Amniotic stem cell (primary cell): Measurements from ENCODE around the gene SLC9A9.
A peak's percentile ranks its signal among the peaks of the same experiment; 100 is the strongest.

ENCODE experiments used
- DNase-seq: peaks from one replicate; lab custom pipeline; 2025; lab: John Stamatoyannopoulos, UW

The SLC9A9 gene

DNA sequence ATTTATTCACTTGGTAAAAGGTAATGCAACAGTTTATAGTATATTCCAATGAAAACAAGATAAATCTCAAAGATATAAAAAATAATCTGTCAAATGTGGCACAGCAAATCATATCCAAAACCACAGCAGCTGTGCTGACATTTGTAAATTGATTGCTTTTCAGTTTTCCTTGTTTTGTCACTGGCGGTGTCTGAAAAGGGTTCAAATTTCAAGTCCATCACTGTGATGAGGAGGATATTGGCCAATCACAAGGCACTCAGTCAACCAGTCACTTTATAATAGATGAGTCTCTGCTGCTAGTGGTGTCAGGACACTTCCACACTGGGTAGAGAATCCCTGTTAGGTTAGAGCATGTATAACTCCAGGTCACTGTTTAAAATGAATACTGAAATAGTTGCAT, 154.8 kb downstream of the SLC9A9 start:
- no peak for DNase-seq

DNA sequence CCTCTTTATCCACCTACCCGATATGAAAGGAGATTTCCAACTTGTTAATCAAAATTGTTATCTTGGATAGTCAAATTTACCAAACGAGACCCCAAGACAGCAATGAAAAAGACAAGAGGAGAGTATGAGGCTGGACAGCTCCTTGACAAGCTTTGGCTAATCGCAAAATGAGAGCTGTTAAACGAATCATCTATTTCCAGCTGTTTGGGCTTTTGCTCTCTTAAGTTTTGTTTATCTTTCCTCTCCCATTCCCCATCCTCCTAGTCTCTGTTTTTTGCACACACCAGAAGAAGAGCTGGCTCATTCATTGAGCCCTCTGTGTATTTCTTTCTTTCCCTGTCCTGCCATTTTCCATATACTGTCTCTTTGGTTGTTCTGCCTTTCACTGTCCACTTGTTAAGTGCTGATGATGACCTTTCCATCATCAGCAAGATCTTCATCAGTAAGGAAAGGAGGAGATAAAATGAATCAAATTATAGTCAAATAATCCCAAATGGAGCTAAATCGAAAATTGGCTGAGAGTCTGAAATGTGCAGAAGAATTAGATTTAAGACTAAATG, 161.6 kb downstream of the SLC9A9 start:
- DNase-seq, result no peak

DNA sequence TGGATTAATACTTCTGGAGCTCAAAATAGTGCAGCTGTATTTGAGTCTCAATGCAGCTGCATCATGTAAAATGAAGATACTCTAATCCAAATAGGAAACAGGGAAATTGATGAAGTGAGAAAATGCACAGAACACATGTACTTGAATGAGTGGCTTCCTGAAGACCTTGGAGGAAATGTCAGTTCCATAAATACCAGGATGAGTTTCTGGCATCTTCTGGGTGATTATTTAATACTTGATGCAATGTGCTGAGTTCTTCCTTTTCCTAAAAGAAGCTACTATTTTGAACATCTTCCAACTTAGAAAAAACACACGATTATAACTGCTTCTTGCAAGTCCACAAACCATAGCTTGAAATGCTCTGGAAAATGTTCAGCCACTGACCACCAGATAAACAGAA, 162.8 kb downstream of the SLC9A9 start:
- DNase-seq, result no peak

DNA sequence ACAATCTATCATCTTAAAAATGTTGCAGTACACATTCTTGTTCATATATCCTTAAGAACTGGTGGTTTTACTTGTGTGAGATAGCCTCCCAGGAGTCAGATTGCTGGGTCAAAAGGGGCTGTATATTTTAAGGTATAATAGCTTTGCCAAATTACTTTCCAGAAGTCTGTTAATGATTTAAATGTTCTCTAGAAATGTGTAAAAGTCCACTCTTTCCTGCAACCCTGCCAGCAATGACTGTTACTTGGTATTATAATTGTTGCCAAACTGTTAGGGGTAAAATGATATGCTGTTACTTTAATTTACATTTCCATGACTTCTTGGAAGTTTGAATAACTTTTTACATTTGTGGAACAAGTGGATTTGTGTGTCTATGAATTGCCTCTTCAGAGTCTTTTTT, 170.8 kb downstream of the SLC9A9 start:
- DNase-seq, result no peak

DNA sequence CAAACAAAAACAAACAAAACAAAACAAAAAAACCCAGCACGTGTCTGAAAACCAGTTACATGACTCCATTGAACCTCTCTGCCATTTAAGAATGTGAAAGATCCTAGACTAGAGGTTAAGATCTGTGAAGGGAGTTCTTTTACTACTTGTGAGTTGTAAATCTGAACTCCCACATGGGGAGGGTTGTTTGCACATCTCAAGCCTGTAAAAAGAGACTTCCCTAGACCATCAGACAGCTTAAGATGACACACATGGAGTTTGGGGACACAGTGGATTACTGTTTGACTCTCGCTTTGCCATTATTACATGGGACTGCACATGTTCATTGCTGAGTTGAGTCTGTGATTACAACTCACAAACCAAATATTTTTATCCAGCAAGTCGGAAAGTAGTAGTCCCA, 171.5 kb downstream of the SLC9A9 start:
- no peak for DNase-seq

DNA sequence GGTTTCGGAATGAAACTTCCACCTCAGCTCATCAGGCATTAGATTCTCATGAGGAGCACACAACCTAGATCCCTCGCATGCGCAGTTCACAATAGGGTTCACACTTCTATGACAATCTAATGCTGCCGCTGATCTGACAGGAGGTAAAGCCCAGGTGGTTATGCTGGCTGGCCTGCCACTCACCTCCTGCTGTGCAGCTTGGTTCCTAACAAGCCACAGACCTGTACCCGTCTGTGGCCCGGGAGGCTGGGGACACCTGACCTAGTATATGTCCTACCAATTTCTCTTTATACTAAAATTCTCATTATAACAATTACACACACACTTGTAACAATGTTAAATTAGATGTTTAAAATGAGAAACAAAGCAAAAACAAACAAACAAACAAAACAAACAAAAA, 172.2 kb downstream of the SLC9A9 start:
- DNase-seq, result no peak

DNA sequence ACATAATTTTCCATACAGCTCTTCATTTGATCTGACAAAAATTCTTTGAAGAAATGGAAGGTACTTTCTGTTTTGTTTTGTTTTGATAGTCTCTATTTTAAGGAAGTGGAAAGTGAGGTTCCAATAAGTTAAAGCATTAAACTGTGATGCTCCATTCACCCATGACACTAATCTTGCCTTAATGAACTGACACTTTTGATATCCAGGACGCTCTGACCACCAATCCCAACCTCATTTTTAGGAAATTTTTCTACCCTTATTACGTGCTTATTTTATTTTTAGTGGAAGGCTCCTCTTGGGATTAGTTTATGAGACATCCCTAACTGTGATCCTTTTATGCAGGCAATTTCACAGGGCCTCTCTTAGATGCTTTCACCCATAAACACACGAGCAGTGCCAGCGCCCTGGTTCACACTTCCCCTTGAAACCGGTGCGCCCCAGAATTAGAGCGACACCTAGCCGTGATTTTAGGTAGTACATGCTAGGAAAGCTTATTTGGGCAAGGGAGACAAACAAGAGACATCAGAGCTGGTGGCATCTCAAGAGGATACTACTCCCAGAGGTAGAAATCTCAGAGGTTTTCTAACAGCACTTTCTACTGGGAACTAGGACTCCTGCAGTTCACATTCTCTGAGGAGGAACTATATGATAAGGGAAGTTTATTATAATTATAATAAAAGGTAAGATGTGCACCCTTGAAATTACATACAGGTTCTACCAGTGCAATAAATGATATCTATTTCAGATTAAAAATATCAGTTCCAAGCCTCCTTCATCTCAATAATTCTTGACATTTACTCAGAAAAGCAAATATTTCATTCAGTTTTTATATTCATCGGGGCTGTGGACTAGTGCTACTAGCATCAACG, 173.9 kb downstream of the SLC9A9 start:
- DNase-seq, result peak; percentile 7

DNA sequence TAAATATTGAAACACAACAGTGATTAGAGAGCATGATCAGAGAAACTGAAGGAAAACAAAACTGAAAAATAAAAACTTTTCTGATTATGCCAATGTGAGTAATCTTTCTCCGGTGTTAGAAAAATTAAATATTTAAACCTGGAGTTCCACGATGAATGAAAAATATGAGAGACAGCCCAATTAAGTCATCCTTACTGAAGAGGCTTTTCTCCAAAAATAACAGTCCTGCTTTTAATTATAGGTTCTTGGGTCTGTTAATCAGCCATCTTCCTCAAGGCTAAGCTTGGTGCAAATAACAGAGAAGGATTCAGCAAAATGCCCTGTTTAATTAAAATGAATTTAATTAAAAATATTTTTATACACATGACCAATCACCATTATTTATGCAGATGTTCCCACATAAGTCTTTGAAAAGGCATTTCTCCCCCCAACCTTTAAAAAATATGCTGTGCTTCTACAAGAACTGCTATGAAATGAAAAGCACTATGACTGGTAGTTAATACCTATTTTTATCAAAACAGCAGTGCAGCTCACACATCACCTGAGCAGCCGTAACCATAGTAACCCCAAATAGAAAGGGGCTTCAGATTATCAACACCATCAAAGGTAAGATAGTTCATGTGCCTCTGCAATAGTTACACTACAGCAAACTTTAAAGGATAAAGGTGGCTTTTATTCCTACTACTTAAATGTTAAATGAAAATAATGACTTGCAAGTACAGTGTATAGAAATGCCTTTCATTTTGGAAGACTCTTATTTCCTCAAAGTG, 175.7 kb downstream of the SLC9A9 start:
- no peak for DNase-seq

DNA sequence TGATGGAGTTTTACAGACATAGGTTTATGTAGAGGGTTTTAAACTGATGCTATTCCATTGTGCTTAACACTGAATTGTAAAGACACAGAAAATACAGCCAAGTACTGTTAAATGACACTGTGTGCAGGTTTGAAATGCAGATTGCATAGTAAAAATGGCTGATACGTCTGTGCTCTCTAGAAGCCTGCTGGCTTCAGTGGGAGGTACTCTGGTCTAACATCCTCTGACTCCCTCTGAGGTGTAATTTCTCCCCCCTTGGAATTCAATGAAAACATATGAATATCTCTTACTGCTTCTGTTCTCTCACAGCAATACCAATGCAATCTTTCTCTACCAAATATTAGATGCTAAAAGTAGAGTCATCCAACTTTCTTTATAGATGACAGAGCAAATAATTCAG, 176.6 kb downstream of the SLC9A9 start:
- DNase-seq, result no peak

DNA sequence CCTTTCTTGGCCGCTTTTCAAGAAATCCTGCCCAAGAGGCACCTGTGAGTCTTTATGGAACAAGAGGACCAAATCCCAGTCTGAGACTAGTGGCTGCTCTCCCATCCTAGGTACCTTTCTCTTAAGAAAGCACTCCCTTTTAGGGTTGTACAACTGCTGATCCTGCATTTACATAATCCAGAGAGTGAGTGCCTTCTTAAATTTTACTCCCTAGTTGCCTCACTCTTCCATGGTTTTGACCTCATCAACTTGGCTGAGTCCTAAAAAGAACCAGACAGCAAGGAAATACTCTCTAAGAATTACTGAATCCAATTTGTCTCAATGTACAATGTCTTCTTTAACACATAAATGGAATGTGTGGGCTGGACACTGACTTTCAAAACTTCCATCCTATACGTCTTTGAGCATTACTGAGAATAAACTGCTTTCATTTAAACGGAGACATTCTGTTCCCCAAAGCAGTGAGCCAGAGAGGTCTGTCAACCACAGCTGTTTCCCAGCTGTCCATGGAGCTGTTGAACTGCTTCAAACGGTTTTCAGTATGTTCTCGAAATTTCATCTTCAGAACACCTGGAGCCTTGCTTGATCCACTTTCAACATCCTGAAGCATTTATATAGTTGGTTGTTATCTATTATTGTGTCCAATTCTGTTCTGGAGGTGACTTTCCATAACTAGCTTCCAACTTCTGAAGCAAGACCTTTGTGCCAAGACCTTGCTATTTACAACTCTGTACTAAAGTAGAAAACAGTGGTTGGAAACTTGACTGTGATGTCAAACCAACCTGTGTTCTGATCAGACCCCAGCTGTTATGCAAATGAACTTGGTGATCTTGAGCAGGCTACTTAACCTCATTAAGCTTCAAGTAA, 179.1 kb downstream of the SLC9A9 start:
- DNase-seq, result no peak

DNA sequence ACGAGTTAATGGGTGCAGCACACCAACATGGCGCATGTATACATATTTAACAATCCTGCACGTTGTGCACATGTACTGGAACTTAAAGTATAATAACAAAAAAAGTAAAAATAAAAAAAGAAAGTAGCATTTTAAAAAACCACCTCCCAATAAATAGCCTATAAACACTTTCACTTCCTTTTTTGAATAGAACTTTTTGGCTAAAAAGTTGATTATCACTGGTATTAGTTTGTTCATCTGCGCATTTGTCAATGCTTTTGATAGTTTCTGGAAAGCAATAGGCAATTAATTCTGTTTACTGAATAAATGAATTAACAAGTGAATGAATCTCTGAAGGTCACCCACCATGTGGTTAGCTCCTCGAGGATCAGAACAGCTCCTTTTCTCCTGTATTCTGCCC, 179.9 kb downstream of the SLC9A9 start:
- no peak for DNase-seq

DNA sequence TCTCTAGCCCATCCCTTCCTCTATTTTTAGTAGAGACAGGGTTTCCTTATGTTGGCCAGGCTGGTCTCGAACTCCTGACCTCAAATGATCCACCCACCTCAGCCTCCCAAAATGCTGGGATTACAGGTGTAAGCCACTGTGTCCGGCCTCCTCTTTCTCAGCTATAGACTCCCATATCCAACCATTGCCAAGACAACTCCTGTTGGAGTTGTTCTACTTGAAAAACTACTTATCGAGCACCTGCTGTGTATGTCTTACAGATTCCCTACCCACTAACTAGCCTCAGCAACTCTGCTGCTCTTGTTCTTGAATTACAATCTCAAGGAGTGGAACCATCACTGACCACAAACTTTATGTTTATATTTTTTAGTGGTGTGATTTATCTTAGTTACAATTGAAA, 186.6 kb downstream of the SLC9A9 start:
- DNase-seq, result no peak

DNA sequence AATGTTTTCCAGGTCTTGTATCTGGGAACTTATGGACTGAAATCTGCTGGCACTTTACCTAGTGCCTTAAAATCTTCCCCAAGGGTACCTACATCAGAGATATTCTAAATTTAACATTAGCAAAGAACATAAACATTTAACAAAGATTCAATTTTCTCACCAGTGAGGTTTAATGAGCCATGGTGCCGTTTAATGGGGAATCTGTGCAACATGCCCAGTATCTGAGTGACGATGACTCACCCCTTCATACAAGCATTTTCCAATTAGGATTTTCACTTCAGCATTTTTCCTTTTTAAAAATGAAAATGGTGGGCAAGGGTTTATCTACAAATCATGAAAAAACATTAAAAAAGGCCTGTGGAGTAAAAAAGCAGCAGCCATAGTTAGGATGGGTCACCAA, 189.4 kb downstream of the SLC9A9 start:
- no peak for DNase-seq

DNA sequence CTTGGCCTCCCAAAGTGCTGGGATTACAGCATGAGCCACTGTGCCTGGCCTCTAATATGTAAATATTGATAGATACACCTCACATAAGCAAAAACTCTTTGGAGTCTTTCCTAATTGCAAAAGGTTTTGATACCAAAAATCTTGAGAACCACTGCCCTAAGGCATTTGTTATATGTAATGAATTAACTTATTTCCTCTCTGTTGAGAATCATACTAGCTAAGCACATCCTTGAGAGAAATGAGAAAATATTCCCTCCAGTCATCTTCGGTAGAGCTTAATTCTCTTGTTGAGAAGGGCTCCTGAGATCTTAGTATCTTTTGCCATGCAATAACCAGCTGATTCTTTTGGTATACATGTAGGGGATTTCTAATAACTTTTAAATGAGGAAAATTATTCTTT, 190.2 kb downstream of the SLC9A9 start:
- no peak for DNase-seq

DNA sequence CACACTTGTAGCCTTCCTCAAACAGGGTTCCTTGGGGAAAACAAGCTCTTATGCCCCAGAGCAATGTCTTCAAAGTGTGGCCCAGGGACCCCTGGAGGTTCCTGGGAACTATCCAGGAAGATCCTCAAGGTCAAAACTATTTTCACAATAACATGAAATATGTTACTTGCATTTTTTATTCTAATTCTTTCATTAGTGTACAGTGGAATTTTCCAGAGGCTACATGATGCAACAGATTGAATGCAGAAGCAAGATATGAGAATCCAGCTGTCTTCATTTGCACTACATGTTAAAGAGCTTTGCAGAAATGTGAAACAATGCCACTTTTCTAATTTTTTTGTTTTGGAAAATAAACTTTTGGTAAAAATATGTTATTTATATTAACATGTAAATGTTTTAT, 190.9 kb downstream of the SLC9A9 start:
- DNase-seq, result no peak

DNA sequence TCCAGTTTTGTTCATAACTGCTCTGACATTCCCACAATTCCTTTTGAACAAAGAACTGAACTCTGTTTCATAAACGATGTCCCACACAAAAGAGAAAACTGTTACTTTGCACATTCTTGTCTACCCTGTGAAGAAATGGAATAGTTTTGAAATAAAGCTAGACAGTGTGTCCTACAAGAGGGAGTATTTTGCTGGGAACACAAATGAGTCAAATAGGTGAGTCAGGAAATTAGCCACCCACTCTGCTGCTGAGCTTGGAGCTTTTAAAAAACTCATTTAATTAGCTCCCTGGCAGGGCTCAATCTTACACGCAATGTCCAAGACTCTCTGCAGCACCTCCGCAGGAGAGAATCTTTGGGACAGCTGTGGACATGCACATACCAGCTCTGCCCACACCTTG, 193.4 kb downstream of the SLC9A9 start:
- no peak for DNase-seq

DNA sequence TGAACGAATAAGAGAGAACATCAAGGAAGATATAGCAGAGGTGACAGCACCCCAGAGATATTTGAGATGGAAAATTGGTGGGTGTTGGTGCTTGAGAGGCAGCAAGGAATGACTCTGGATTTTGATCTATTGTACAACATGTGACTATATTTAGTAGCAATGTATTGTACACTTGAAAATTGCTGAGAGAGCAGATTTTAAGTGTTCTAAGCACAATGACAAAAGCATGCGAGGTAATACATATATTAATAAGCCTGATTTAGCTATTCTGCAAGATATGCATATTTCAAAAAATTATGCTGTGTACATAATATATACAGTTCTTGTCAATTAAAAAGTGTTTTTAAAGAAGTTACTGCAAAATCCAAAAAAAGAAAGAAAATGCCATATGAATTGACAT, 194.3 kb downstream of the SLC9A9 start:
- no peak for DNase-seq

DNA sequence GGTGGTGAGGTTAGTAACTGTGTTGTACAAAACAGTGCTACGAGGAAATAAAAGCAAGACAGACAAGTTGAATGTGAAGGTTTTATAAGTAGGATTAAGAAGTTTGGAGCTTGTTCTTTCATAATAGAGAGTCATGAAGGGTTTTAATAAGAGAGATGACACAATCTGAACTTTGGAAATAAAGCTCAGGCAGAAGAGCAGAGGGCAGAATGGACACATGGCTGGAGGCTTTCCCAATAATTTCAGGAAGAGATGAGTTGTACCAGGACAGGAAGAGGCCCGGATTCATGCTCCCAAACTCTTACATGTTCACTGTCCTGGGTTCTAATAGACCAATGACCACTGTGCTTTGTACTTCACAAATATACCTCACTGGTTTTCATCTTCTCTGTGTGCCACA, 194.8 kb downstream of the SLC9A9 start:
- DNase-seq, result no peak

DNA sequence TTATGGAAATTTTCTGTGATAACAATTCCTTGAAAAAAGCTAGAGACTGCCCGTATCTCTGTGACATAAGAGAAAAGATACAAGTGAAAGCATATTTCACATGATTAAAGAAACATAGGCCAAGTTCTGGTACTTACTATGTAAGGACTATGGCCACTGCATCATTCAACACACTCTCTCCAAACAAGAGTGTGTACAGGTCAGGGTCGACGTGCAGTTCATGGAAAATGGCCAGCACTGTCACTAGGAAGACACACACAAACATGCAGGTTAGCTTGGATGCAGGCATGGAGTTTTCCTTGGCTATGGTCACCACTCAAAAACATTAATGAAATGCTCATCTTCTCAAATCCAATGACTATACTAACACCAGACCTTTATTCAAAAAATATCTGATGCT, 196.2 kb downstream of the SLC9A9 start:
- DNase-seq, result no peak

DNA sequence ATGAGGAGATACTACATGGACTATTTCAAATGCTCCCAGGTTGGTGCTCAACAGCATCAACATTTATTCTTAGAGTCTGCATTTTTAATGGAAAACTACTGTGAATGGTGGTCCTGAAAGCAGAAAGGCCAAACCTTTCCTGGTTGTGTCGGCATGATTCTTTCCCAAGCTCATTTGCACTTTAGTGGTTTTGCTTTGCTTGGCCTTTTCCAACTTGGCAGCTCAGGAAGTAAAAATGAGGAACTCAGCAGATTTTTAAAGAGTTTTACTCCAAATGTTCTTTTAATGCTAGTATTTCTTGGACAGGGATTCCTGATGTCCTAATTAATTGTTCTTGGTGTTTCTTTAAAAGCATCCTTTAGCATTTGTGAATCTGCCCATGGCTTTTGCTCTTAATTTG, 197.4 kb downstream of the SLC9A9 start:
- DNase-seq, result no peak

DNA sequence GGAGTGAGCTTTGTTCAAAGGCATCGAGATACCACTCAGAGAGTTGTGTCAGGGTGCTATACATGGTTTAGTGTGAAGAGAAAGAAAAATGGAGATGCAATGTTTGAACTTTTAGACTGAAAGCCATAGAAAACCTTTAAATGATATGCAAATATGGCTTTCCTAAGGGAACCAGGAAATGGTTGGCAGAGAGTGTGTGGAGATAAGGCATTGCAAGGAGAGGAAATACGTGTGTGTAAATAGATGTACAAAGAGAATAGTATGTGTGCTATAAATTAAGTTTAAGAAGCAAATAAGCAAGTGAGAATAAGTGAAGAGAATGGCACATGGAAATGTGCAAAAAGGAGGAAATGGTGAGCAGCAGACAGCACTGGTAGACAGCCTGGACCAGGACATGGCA, 198.1 kb downstream of the SLC9A9 start:
- DNase-seq, result no peak

DNA sequence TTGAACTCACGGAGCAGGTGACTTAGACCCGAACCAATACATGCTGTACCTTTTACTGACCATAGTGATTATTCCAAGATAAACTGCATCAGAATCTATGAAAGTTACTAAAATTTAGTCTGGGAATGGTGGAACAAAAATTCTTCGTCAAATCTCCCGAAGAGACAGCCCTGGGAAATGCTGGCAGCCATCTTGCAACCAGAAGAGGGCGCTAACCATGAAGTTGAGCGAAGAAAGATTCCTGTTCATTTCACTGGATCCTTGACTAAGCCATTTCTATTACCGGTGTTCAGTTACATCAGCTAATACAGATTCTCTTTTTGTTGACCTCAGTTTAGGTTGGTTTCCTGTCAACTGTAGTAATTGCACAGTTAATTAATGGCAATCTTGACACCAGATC, 199.6 kb downstream of the SLC9A9 start:
- no peak for DNase-seq
